ENCODE measurements around the gene FOXP1.
"Not testable (repeated sequence)": the region's sequence is repeated elsewhere in the genome, so short reads cannot be mapped to it uniquely, and the experiment has no call there.

FOXP1 gene

DNA sequence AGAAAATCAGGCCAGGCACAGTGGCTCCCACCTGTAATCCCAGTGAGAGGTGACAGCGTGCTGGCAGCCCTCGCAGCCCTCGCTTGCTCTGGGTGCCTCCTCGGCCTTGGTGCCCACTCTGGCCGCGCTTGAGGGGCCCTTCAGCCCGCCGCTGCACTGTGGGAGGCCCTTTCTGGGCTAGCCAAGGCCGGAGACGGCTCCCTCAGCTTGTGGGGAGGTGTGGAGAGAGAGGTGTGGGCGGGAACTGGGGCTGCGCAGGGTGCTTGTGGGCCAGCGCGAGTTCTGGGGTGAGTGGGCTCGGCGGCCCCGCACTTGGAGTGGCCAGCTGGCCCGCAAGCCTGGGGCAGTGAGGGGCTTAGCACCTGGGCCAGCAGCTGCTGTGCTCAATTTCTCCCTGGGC is 252.6 kb downstream of the FOXP1 start:
- TF ChIP-seq, protein P1, sequence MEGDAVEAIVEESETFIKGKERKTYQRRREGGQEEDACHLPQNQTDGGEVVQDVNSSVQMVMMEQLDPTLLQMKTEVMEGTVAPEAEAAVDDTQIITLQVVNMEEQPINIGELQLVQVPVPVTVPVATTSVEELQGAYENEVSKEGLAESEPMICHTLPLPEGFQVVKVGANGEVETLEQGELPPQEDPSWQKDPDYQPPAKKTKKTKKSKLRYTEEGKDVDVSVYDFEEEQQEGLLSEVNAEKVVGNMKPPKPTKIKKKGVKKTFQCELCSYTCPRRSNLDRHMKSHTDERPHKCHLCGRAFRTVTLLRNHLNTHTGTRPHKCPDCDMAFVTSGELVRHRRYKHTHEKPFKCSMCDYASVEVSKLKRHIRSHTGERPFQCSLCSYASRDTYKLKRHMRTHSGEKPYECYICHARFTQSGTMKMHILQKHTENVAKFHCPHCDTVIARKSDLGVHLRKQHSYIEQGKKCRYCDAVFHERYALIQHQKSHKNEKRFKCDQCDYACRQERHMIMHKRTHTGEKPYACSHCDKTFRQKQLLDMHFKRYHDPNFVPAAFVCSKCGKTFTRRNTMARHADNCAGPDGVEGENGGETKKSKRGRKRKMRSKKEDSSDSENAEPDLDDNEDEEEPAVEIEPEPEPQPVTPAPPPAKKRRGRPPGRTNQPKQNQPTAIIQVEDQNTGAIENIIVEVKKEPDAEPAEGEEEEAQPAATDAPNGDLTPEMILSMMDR (IDR thresholded peaks at IDR 0.05; ENCODE audit: low read depth, low read length), result no peak
- H3K4me3 ChIP-seq (replicated peaks in 1 of 2; ENCODE audit: low read depth in 2 of 2, low read length in 2 of 2), result no peak overlapping the region
- no peak for DNase-seq (ENCODE audit: low read depth in 2 of 2)

DNA sequence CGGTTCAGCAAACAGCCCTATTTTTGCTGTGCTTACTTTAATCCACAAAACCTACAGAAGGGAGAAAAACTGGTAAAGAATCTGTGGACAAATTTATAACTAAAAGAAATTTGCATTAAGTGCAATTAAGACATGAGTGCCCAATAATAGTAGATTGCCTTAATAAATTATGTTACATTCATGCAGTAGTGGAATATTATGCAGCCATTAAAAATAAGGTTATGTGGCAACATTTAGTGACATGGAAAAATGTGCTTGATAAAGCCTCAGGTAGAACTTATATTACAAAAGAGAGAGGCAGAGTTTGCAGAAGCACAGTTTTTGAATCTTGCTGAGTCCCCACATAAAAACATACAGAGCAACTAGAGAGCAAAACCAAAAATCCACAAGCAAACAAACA is 253.0 kb downstream of the FOXP1 start:
- no peak overlapping the region for H3K4me3 ChIP-seq (replicated peaks in 1 of 2; ENCODE audit: low read depth in 2 of 2, low read length in 2 of 2)
- DNase-seq (ENCODE audit: low read depth in 2 of 2), result no peak
- TF ChIP-seq, protein P1 (IDR thresholded peaks at IDR 0.05; ENCODE audit: low read depth, low read length), result no peak

DNA sequence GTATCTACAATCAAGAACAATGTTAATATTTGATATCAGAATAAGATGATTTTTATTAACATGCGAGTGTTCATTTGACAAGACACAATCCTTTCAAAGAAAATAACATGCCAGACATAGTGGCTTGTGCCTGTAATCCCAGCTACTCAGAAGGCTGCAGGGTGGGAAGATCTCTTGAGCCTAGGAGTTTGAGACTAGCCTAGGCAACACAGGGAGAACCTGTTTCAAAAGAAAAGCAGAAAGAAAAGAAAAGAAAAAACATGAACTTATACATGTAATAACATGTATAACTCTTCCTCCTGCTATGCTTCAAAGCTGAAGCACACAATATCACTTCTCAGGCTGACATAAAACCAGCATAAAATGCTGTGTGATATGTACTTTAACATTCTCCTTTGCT is 253.7 kb downstream of the FOXP1 start:
- no peak for DNase-seq (ENCODE audit: low read depth in 2 of 2)
- TF ChIP-seq, protein P1 (IDR thresholded peaks at IDR 0.05; ENCODE audit: low read depth, low read length), result no peak
- H3K4me3 ChIP-seq (replicated peaks in 1 of 2; ENCODE audit: low read depth in 2 of 2, low read length in 2 of 2), result no peak overlapping the region

DNA sequence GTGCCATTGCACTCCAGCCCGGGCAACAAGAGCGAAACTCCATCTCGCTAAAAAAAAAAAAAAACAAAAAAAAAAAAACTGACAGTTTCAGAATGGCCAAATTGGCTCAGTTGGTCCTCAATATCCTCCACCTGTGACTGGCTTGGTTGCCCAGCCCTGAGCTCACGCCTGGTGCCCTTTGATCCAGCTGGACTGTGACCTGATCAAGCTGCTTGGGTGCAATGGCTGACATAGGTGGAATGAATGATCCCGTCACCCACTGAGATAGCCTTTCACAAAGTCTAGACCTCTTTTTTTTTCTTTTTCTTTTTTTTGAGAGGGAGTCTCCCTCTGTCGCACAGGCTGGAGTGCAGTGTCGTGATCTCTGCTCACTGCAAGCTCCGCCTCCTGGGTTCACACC is 254.6 kb downstream of the FOXP1 start:
- TF ChIP-seq, protein P1 (IDR thresholded peaks at IDR 0.05; ENCODE audit: low read depth, low read length), result no peak
- no peak overlapping the region for H3K4me3 ChIP-seq (replicated peaks in 1 of 2; ENCODE audit: low read depth in 2 of 2, low read length in 2 of 2)
- DNase-seq (ENCODE audit: low read depth in 2 of 2), result no peak

DNA sequence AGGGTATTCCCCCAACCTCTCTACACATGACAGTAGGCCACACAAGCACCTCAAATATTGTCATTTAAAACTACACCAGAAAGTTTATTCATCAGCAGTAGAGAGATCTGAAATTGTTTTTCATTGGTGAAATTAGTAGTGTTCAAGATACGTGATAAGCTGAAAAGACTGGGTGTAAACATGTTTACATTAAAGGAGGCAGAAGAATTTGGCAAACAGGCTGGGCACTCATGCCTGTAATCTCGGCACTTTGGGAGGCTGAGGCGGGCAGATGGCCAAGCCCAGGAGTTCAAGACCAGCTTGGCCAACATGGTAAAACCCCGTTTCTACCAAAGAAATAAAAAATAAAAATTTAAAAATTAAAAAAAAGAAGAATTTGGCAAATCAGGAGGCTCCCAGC is 255.6 kb downstream of the FOXP1 start:
- TF ChIP-seq, protein P1 (IDR thresholded peaks at IDR 0.05; ENCODE audit: low read depth, low read length), result no peak
- DNase-seq (ENCODE audit: low read depth in 2 of 2), result no peak
- no peak overlapping the region for H3K4me3 ChIP-seq (replicated peaks in 1 of 2; ENCODE audit: low read depth in 2 of 2, low read length in 2 of 2)

DNA sequence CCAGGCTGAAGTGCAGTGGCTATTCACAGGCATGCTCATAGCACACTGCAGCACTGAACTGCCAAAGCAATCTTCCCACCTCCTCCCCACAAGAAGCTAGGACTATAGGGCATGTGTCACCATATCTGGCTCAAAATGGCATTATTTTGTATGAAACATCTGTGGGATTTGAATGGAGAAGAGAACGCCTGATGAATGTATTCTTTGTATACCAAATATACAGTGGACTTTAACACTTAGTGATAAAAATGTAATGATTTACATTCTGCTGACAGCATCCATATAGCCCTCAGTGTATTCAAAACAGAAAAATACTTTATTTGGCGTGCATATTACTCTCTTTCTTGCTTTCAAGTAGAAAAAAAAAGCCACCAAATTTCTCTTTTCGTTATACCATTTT is 257.8 kb downstream of the FOXP1 start:
- TF ChIP-seq, protein P1 (IDR thresholded peaks at IDR 0.05; ENCODE audit: low read depth, low read length), result no peak
- DNase-seq (ENCODE audit: low read depth in 2 of 2), result no peak
- no peak overlapping the region for H3K4me3 ChIP-seq (replicated peaks in 1 of 2; ENCODE audit: low read depth in 2 of 2, low read length in 2 of 2)

DNA sequence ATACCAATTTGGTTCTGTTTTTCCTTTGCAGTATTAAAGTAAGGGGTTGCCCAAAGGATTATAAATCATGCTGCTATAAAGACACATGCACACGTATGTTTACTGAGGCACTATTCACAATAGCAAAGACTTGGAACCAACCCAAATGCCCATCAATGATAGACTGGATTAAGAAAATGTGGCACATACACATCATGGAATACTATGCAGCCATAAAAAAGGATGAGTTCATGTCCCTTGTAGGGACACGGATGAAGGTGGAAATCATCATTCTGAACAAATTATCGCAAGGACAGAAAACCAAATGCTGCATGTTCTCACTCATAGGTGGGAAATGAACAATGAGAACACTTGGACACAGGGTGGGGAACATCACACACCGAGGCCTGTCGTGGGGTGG is 259.3 kb downstream of the FOXP1 start:
- H3K4me3 ChIP-seq (replicated peaks in 1 of 2; ENCODE audit: low read depth in 2 of 2, low read length in 2 of 2); DNase-seq (ENCODE audit: low read depth in 2 of 2): not testable (repeated sequence)

Data from cardiac fibroblast (primary cell).